PC-9 (cell line): ENCODE results near the gene OAT. TPM values are rescaled to one million over a fixed set of nuclear protein-coding genes. Genes with fewer than 3 reads are reported as not detected.
A peak's percentile ranks its signal among the peaks of the same experiment; 100 is the strongest.

Experiments used
- BruUV-seq: library from RNA; stranded (reverse); fragments of 400-500 nt; replicated peaks from 2 replicates; lab custom pipeline; 2021; lab: Mats Ljungman, UMichigan
- CTCF ChIA-PET: fragments of 300-600 bp; sonication (Branson Sonifier 250); formaldehyde crosslinking; loops from one replicate; lab custom pipeline; 2022; ENCODE audit warnings: antibody characterized with exemption; lab: Charles Lee
- POLR2A ChIA-PET: fragments of 300-600 bp; sonication (Branson Sonifier 250); formaldehyde crosslinking; loops from one replicate; lab custom pipeline; 2022; ENCODE audit warnings: antibody characterized with exemption; ENCODE audit not compliant: unreplicated experiment; lab: Charles Lee
- DNase-seq, 2 experiments: peaks; one replicate each; pipeline versions ENCODE4 v3.0.0 to v3.0.0-alpha.2; 2015 to 2022; ENCODE audit warnings: mixed read lengths in 1 of 2
- H2AFZ ChIP-seq: fragments of 200-600 bp; sonication (generic); 2 replicates; pipeline ENCODE4 v1.8.1; 2017; ENCODE audit warnings: antibody characterized with exemption
- H3F3A ChIP-seq: fragments of 200-600 bp; sonication (generic); 2 replicates; pipeline ENCODE4 v1.8.1; 2017; ENCODE audit warnings: antibody characterized with exemption, mild to moderate bottlenecking, low read depth; ENCODE audit not compliant: insufficient read depth
- H3K27ac ChIP-seq: fragments of 200-600 bp; sonication (generic); 2 replicates; pipeline ENCODE4 v1.6.1; 2016; ENCODE audit warnings: mixed run types
- H3K27me3 ChIP-seq: fragments of 200-600 bp; sonication (generic); 2 replicates; pipeline ENCODE4 v1.6.1; 2016; ENCODE audit warnings: low read depth, mixed run types; ENCODE audit not compliant: insufficient read depth
- H3K36me3 ChIP-seq: fragments of 200-600 bp; sonication (generic); 2 replicates; pipeline ENCODE4 v1.6.1; 2016; ENCODE audit warnings: low read depth, mixed run types
- H3K4me1 ChIP-seq: fragments of 200-600 bp; sonication (generic); replicated peaks from 2 replicates; pipeline ENCODE4 v1.6.1; 2016; ENCODE audit warnings: mixed run types; ENCODE audit not compliant: insufficient read depth
- H3K4me2 ChIP-seq: fragments of 200-600 bp; sonication (generic); 2 replicates; pipeline ENCODE4 v1.6.1; 2017; ENCODE audit warnings: mixed run types
- H3K4me3 ChIP-seq: fragments of 200-600 bp; sonication (generic); 2 replicates; pipeline ENCODE4 v1.6.1; 2016; ENCODE audit warnings: mixed run types
- H3K79me2 ChIP-seq: fragments of 200-600 bp; sonication (generic); 2 replicates; pipeline ENCODE4 v1.6.1; 2017; ENCODE audit warnings: low read depth, mixed run types
- H3K9me2 ChIP-seq: fragments of 200-600 bp; sonication (generic); 2 replicates; pipeline ENCODE4 v1.8.1; 2017; ENCODE audit warnings: mild to moderate bottlenecking; ENCODE audit not compliant: insufficient read depth
- H3K9me3 ChIP-seq: fragments of 200-600 bp; sonication (generic); 2 replicates; pipeline ENCODE4 v1.8.1; 2016; ENCODE audit warnings: low read depth; ENCODE audit not compliant: insufficient read depth
- H4K20me1 ChIP-seq: fragments of 200-600 bp; sonication (generic); 2 replicates; pipeline ENCODE4 v1.8.1; 2017; ENCODE audit not compliant: insufficient read depth
- CTCF ChIP-seq: fragments of 200-600 bp; sonication (generic); conservative IDR thresholded peaks from 2 replicates; pipeline ENCODE4 v1.6.1; 2017; ENCODE audit warnings: mixed run types, antibody characterized with exemption, mild to moderate bottlenecking, moderate library complexity
- EZH2 ChIP-seq: fragments of 200-600 bp; sonication (generic); IDR thresholded peaks from 2 replicates; pipeline ENCODE4 v1.8.0; 2017; ENCODE audit warnings: antibody characterized with exemption, low read depth
- intact Hi-C: fragments of 100-400 bp; cut with micrococcal nuclease; formaldehyde crosslinking; loops from one replicate; pipeline ENCODE4 v1.10.0; 2022; ENCODE audit not compliant: unreplicated experiment
- total RNA-seq: library from RNA; stranded (reverse); gene quantifications from 2 replicates; pipeline ENCODE4 v1.2.3, GENCODE V29; 2021

OAT gene
- total RNA-seq, 1 experiment from 2014 or later, result 130 TPM

GRCh38 chr10:124356701-124357560 lies 61.8 kb downstream of the OAT start:
- Histone ChIP-seq H3K27ac (no peak overlapping the region), H2AFZ (no peak overlapping the region), H3K4me3 (no peak overlapping the region), H3K36me3 (no peaks in the 10 kb centered on the region), H3F3A (no peaks in the 10 kb centered on the region; the same call in 1 of the 2 replicates), H3K9me3 (no peaks in the 10 kb centered on the region), H3K4me2 (no peak overlapping the region), H3K9me2 (no peaks in the 10 kb centered on the region), H3K27me3 (no peaks in the 10 kb centered on the region), H3K4me1 (peaks cover 5% of the 10 kb centered on the region; the same call in 1 of the 2 replicates), H4K20me1 (no peaks in the 10 kb centered on the region), H3K79me2 (no peaks in the 10 kb centered on the region)
- ChIA-PET CTCF (no interaction called here), POLR2A (no interaction called here)
- intact Hi-C loops, result no loop called here
- no peak for DNase-seq
- no TSS peak for BruUV-seq
- TF ChIP-seq CTCF (no peak), EZH2 (no peak)

DNA sequence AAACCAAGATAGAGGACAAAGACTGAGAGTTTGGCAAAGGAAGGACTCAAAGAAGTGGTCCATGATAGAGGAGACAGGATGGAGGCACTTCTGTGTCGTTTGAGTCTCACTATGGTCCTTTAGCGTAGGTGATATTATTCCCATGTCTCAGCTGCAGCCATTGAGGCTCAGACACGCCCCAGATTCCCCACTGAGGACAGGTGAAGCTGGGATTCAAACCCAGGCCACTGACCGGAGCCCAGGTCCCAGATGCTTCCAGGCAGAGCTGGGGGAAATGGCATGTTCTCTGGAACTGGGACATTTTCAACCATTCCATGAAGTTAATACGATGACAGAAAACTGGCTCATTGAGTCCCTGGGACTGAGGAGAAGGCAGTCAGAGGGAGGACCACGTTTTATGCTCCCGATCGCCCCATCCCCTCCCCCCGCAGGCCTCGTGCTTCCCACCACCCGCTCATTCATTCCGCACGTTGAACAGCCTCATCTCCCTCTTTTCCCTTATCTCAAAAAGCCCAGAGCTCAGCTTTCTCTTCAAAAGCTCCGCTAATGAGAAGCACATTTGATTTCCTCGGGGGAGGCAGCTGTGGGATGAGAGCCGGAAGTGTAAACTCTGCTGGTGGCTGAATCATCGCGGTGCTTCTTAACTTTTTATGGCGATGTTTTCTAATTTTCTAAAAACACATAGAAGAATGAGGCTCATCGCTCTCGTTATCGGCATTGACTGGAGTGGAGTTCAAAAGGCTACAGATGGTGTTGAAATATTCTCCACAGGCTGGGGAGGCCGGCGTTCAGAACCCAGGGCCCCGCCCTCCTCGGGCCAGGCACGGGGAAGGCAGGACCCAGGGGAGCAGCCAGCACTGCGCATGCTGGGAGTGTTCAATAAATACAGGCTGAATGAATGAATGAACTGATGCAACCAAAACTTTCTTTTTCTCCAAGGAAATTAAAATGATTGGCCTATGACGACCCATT lies 64.0 kb downstream of the OAT start:
- Histone ChIP-seq H3K36me3 (no peaks in the 10 kb centered on the region), H3K27ac (no peak overlapping the region), H3K4me2 (peak overlapping the region; percentile 80), H3K4me3 (peak overlapping the region; percentile 55; the same call in 1 of the 2 replicates), H2AFZ (peak overlapping the region; percentile 74), H3F3A (no peaks in the 10 kb centered on the region; the same call in 1 of the 2 replicates), H3K9me3 (no peaks in the 10 kb centered on the region), H4K20me1 (no peaks in the 10 kb centered on the region), H3K9me2 (no peaks in the 10 kb centered on the region), H3K79me2 (no peaks in the 10 kb centered on the region), H3K27me3 (no peaks in the 10 kb centered on the region), H3K4me1 (peaks cover 5% of the 10 kb centered on the region; the same call in 1 of the 2 replicates)
- BruUV-seq, result no TSS peak
- intact Hi-C loops, result no loop called here
- POLR2A ChIA-PET, result interaction anchor here (0.6 kb wide), 1 partner anchor 48 kb away, joined by 3 read pairs; no protein-coding TSS in a partner anchor
- TF ChIP-seq CTCF (no peak), EZH2 (no peak)
- CTCF ChIA-PET, result no interaction called here
- peak in 1 of 2 experiments; percentile 35 for DNase-seq

DNA sequence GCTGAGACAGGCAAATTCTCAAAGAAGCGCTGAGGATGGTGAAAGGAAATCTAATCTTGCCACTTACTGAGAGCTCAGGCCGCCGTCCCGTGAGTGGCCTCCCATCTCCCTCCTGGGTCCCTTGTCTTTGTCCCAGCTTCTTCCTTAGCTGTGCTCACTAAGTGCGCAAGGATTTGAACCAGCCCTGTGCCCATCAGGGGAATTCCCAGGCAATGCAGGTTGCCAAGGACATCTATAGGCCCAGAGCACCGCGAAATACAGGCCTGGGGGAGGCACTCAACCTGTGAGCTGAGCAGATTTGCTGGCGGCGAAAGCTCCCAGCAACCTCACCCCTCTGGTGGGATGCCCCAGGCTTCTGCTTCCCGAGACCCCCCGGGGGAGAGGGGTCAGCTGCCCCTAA lies 64.8 kb downstream of the OAT start:
- Histone ChIP-seq H2AFZ (no peak overlapping the region), H3K36me3 (no peaks in the 10 kb centered on the region), H3K4me1 (peaks cover 5% of the 10 kb centered on the region; the same call in 1 of the 2 replicates), H3K4me3 (no peak overlapping the region), H3K79me2 (no peaks in the 10 kb centered on the region), H3F3A (no peaks in the 10 kb centered on the region; the same call in 1 of the 2 replicates), H4K20me1 (no peaks in the 10 kb centered on the region), H3K9me3 (no peaks in the 10 kb centered on the region), H3K27me3 (no peaks in the 10 kb centered on the region), H3K9me2 (no peaks in the 10 kb centered on the region), H3K27ac (no peak overlapping the region), H3K4me2 (no peak overlapping the region)
- ChIA-PET CTCF (no interaction called here), POLR2A (no interaction called here)
- intact Hi-C loops, result no loop called here
- BruUV-seq, result no TSS peak
- no peak for DNase-seq
- no peak for TF ChIP-seq EZH2
- no peak for TF ChIP-seq CTCF
